GM21526 (cell line): Measurements from ENCODE around the gene IL9R.
A peak's percentile ranks its signal among the peaks of the same experiment; 100 is the strongest.
"Not testable (repeated sequence)": the region's sequence is repeated elsewhere in the genome, so short reads cannot be mapped to it uniquely, and the experiment has no call there.

Source experiments
- ATAC-seq: cut with Tn5 transposase; IDR thresholded peaks from one replicate; pipeline ENCODE4 v1.9.1; 2021; ENCODE audit warnings: moderate library complexity; ENCODE audit not compliant: unreplicated experiment, low FRiP score

IL9R gene, protein sequence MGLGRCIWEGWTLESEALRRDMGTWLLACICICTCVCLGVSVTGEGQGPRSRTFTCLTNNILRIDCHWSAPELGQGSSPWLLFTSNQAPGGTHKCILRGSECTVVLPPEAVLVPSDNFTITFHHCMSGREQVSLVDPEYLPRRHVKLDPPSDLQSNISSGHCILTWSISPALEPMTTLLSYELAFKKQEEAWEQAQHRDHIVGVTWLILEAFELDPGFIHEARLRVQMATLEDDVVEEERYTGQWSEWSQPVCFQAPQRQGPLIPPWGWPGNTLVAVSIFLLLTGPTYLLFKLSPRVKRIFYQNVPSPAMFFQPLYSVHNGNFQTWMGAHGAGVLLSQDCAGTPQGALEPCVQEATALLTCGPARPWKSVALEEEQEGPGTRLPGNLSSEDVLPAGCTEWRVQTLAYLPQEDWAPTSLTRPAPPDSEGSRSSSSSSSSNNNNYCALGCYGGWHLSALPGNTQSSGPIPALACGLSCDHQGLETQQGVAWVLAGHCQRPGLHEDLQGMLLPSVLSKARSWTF

DNA sequence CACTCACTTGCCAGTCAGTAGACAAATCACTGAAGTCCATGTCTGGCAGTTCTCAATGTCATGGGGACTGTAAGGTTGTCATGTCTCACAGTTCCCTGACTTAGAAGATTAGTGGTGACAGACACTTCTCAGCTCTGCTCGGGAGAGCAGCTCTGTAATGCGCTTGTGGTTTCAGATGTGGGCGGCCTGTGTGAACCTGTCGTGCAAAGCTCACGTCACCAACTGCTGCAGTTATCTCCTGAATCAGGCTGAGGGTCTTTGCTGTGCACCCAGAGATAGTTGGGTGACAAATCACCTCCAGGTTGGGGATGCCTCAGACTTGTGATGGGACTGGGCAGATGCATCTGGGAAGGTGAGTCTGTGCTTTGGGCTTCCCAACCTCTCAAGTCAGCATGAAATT, at the start of gene IL9R:
Gene IL9R, plus strand, starts transcription at position 261 of the 400 bp plus-strand sequence. Its CDS starts 64 bp downstream, at position 325.
- ATAC-seq = no peak

DNA sequence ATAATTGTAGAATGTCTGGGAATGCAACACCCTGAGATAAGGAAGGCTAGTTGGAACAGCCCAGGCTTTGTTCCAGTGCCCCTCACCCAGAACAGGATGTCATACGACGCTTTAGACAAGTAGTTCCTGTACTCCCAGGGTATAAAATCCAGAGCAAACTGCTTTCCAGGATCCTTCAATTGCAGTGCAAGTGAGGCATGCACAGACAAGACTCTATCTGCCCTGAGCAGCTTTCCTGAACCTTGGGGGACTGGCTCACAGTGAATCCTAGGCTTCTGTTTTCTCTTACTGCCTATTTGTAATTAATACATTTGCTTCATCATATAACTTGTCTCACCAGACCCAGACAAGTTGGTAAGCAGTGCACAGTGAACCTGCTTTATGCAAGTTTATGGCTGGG, 48.4 kb upstream of the IL9R start:
- no peak for ATAC-seq

DNA sequence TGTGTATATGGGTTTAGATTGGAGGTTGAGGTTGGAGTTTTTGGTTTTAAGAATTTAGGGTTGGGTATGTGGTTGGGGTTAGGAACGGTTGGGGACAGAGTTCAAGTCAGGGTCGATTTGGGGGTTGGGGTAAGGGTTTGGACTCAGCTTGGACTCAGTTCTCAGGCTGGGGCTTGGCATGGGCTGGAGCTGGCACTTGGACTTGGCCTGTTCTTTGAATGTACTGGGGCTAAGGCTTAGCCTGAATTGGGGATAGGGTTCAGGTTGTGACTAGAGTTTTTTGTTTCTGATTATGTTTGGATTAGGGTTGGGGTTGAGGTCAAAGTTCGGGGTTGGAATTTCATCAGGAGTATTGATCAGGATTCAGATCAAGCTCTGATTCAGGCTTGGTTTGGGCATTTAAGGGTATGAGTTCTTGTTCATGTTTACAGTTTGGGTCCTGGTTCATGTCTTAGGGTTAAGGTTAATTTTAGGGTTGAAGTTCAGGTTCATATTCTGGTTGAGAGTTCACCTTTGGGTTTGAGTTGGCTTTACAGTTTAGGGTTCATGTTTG, 46.2 kb upstream of the IL9R start:
- no peak for ATAC-seq

DNA sequence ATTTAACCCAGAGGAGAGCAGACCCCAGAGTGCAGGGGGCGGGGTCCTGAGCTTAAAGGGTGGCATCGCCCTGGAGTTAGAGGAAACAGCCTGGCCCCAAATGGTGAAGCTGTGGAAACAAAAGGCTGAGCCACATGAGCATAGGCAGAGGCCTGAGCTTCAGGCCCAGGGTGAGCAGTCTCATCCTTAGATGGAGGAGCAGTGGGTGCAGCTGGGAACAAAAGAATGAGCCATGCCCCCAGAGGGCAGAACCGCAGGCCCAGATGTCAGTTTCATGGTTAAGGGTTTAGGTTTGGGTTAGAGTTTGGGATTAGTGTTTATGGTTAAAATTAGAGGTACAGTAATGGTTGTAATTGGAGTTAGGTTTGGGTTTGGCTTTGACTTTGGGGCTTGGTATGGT, 44.4 kb upstream of the IL9R start:
- ATAC-seq = no peak

DNA sequence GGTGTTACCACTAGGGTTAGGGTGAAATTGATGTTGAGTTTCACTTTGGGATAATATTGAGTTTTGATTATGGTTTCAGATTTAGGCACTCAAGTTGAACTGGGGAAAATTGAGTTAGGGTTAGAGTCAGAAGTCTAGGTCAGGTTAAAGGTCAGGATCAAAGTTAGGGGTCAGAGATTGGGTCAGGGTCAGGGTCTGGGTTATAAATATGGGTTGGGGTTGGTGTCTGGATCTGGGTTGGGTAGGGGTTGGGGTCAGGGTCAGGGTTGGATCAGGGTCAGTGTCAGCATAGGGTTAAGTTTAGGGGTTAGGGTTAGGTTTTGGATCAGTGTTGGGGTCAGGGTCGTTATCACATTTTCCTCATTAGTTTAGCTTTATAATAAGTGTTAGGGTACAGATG, 42.7 kb upstream of the IL9R start:
- no peak for ATAC-seq

DNA sequence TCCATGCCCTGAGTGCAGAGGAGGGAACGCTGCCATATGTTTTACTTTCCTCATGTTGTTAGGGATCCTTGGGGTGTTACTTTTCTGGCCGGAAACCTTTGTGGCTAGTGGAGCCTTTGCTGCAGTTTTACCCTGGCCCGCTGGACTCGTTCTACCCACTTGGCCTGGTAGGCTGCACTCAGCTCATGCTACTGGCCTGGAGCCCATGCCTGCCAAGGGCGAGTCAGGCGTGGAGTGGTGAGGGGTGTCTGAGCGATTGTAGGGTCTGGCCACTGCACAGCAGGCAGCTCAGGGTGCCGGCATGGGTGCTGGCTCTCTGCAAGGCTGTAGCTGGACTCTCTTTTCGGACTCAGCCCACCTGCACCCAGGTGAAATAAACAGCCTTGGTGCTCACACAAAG, 41.4 kb upstream of the IL9R start:
- no peak for ATAC-seq

DNA sequence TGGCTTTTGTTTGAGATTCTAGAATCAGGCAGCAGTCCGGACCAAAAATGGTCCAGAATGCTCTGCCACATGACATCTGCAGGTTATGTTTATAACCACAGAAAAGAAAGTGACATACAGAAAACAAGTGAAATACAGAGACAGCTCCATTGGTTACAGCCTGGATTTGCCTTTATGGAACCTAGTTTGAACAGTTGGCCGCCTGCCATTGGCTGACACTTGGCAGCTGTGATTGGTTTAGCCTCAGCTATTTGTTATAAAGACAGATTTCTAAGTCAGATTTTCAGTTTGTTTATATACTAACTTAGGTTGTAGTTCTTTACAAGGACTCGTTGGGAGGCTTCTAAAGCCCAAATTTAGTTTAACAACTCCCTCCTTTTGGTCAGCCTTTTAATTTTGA, 40.8 kb upstream of the IL9R start:
- ATAC-seq = no peak

DNA sequence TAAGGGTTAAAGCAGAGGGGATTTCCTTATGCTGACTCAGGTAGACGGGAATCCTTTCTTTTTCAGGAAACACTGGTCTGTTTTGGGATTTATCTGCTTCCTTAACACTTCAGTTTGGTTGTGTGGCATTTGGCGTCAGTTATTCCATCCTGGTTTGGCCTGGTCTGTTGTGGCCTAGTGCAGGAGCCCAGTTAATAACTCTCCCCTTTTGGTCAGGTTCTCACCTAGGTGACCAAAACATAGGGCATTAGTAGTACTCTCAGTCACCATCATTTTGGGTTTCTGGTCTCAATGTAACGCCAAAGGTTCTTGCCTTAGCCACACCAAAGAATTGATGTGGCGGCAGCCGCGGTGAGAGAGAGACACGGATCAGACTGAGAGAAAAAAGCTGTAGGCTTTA, 39.7 kb upstream of the IL9R start:
- ATAC-seq = no peak

DNA sequence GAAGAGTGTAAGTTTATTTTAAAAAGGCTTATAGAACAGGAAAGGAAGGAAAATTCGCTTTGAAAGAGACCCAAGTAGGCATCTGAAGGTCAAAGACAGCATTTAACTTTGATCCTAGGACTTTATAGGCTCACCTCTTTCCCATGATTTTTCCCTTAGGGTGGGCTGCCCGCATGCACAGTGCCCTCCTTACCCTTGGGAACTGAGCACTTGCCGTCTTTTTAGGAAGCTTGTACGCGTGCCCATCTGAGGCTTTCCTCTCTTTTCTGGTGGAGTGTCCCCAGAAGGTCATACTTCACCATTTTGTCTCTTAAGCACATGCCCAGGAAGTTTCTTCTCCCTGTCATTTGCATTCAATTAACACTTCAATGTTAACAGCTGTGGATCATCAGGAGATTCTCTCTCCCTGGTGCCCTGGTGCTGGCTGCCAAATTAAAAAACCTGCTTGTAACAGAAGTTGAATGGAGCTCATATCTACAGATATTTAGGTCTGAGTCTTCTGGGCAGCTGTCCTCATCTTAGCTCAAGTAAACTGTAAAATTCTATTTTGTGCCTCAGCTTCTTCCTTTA, 38.4 kb upstream of the IL9R start:
- no peak for ATAC-seq

DNA sequence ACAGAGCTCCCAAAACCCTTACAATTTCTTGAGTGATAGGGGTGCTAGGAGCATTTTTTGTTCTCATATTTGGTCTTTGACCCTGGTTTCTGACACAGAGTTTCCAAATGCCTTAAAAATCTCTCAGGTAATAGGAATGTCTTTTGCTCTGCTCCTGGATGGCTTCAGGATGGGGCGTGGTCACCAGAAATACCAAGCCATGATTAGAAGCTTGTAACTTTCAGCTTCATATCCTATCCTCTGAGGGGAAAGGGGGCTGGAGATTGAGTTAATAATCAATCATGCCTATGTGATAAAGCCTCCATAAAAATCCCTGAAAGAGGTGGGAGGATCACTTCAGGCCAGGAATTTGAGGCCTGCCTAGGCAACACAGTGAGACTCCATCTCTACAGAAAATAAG, 34.6 kb upstream of the IL9R start:
- ATAC-seq = no peak

DNA sequence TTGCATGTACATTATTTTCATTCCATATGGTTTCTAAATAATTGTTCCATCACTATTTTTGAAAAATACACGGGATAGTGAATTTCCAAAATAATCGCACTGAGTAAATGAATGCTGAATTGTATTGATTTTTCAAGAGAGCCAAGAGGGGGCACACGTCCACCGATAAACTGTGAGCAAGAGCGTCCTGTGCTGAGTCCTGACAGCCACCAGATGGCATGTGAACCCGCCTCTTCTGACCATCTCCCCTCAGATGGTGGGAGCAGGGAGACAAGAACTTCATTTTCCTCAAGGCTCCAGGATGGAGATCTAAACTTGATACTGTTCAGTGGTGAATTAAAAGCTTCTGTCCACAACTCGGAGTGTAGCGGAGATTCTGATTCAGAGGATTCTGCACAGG, 30.6 kb upstream of the IL9R start:
- ATAC-seq = peak; percentile 58

DNA sequence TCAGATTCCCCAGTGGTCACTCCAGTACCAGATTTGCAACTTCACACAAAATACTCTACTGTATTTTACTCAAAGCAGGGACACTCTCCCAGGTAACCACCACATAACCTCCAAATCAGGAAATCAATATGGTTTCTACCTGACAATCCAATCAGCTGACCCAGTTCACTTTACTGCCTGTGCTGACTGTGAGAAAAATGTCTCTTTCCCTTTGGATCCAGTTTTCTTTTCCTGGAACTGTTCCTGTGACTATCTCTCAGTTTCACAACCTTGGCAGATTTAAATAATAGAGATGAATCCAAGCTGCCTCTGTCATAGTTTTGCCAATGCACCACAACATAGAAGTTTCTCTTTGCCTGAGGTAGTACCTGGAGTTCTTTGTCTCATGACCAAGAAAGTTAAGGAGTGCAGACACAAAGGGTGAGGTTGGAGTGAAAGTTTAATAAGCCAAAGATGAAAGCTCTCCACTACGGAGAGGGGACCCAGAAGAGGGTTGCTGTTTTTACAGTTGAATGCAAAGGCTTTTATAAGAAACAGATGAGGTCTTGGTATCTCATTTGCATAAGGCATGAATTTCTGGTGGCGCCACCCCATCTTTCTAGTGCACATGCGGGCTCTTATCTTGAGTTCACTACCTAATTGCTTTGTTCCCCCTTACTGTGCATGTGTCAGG, 29.7 kb upstream of the IL9R start:
- ATAC-seq = no peak

DNA sequence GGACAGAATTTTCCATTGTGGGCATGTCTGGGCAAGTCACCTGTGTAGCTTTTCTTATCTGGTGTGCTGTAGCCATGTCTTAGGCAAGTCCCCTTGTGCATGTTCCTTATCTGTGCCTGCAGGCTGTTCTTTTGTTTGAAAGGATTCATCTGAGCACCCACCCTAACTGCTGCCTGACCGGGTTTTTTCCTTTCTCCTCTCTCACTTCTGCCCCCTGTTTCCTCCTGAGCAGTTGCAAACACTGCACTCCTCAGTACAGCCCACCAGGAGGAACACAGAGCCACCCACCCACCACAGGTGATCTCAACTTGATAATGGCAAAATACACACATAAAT, 29.2 kb upstream of the IL9R start:
- ATAC-seq = no peak

DNA sequence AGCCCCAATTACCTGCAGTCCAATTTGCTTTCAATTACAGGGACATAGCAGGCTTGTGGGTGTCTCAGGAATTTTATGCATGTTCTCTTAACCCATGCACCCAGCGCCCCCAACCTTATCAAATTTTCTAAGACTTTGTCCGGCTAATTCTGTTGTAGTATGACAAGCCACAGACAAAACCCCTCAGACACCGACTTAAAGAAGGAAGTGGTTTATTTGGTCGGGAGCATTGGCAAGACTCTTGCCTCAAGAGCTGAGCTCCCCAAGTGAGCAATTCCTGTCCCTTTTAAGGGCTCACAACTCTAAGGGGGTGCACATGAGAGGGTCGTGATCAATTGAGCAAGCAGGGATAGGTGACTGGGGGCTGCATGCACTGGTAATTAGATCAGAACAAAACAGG, 28.7 kb upstream of the IL9R start:
- ATAC-seq = no peak

DNA sequence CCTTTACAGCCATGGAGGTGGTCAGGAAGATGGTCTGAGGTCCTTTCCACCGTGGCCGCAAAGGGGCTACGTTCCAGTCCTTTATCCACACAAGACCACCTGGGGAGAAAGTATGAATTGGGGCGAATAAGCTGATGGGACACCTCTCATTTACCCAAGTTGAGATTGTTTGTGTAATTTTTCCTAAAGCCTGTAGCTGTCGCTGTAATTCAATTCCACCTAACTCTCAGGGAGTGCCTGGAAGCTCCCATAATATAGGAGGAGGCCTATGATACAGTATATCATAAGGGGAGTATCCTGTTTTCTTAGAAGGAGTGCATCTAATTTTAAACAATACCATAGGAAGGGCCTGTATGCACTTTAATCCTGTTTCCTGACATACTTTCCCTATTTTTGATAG, 25.8 kb upstream of the IL9R start:
- ATAC-seq = not testable (repeated sequence)

DNA sequence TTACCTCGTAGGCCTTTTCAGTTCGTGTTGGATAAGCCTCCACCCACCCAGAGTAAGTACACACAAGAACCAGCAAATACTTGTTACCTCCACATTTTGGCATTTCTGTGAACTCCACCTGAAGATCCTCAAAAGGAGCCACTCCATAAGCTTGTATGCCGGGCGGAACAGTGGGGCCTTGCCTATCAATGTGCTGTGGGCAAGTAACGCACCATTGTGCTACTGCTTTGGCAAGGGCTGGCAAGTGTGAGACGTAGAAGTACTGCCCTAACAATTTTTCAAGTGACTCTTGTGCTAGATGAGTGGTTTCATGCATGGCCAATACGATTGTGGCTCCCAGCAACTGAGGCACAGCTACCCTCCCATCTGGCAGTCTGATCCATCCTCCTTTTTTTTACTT, 25.3 kb upstream of the IL9R start:
- ATAC-seq = not testable (repeated sequence)

DNA sequence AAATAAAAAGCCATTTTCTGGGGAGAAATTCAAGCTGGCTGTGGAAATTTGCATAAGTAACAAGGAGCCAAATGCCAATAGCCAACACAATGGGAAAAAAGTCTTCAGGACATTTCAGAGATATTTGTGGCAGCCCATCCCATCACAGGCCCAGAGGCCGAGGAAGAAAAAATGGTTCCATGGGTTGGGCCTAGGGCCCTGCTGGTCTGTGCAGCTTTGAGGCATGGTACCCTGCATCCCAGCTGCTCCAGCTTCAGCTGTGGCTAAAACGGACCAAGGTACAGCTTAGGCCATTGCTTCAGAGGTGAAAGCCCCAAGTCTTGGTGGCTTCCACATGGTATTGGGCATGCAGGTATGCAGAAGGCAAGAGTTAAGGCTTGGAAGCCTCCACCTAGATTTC, 14.2 kb upstream of the IL9R start:
- no peak for ATAC-seq

DNA sequence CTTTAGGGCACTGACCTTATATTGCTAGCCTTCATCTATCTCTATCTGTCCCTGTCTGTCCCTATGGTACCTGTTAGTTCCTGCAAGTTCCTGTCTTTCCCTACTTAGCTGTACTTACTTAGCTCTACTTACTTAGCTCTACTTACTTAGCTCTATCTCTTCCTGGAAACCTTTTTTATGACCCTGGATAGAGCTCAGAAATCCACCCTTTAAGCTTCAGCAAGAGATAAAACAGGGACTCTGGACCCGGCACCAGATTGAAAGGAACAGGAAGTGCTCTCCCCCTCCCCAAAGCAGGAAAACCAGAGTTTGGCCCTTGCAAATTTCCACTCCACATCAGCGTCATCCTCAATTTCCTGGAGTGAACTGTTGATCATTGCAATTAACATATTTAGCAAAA, 12.3 kb upstream of the IL9R start:
- no peak for ATAC-seq

DNA sequence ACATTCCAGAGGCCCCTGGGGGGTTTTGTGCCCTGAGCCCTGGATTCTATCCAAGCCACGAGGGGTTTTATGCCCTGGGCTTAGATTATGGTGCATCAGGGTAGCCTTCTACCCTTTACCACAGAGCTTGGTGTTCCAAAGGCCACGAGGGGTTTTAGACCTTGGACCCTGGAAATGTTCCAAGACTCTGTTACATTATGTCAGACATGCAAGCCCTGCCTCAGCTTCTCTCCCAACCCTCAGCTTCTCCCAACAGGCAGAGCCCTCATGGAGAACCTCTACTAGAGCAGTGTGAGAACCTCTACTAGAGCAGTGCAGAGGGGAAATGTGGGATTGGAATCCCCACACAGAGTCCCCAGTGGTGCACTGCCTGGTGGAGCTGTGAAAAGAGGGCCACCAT, 10.5 kb upstream of the IL9R start:
- ATAC-seq = not testable (repeated sequence)

DNA sequence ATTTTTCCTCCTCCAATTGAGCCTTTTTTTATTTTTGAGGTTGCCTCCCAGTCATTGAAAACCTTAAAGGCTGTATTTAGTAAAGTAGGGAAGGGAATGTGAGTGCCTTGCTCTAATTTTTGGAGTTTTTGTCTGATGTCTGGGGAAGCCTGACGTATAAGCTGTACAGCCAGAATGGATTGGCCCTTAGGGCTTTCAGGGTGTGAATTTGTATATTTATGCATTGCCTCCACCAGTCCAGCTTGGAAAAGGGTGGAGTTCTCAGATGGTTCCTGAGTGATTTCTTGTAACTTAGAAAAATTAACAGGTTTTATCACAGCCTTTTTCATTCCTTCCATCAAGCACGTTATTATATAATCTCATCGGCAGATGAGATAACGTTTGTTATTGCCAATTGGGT, 8.6 kb upstream of the IL9R start:
- ATAC-seq = no peak

DNA sequence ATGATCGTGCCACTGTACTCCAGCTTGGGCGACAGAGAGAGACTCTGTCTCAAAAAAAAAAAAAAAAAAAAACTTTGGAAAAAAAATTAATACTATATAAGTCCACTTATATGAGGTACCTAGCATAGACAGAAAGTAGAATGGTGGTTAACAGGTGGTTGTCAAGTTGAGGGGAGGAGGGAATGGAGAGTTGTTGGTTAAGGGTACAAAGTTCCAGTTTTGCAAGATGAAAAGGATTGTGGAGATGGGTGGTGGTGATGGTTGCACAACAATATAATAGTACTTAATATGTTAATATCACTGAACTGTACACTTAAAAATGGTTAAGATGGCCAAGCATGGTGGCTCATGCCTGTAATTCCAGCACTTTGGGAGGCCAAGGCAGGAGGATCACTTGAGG, 4.1 kb upstream of the IL9R start:
- ATAC-seq = no peak
